Mesenchymal stem cell (in vitro differentiated cells and primary cell): ENCODE results near the gene MICAL2.
A peak's percentile ranks its signal among the peaks of the same experiment; 100 is the strongest.
"Not testable (repeated sequence)": the region's sequence is repeated elsewhere in the genome, so short reads cannot be mapped to it uniquely, and the experiment has no call there.

Source experiments
- DNase-seq: peaks from one replicate; pipeline ENCODE4 v3.0.0-alpha.2; 2013
- H2AFZ ChIP-seq: one replicate; pipeline ENCODE4 v1.6.1; 2013; ENCODE audit warnings: low read depth, mild to moderate bottlenecking, control low read depth, inconsistent platforms, low read length, moderate library complexity
- H2AK5ac ChIP-seq: 2 replicates; pipeline ENCODE4 v1.6.1; 2013; ENCODE audit warnings: low read length, moderate library complexity, mild to moderate bottlenecking, inconsistent platforms; ENCODE audit not compliant: severe bottlenecking
- H2BK120ac ChIP-seq: one replicate; pipeline ENCODE4 v1.6.1; 2013; ENCODE audit warnings: low read depth, mild to moderate bottlenecking, inconsistent platforms, low read length, moderate library complexity
- H2BK12ac ChIP-seq, 2 experiments: one replicate each; pipeline ENCODE4 v1.6.1; 2013; ENCODE audit warnings: inconsistent platforms in 2 of 2, low read length in 2 of 2, mild to moderate bottlenecking in 2 of 2, moderate library complexity in 2 of 2, control low read depth in 1 of 2
- H2BK15ac ChIP-seq: one replicate; pipeline ENCODE4 v1.6.1; 2013; ENCODE audit warnings: mild to moderate bottlenecking, low read depth, inconsistent platforms; ENCODE audit not compliant: poor library complexity, severe bottlenecking
- H2BK5ac ChIP-seq: 2 replicates; pipeline ENCODE4 v1.6.1; 2013; ENCODE audit warnings: low read depth, mild to moderate bottlenecking, low read length, control low read depth, inconsistent platforms; ENCODE audit not compliant: poor library complexity, severe bottlenecking
- H3K14ac ChIP-seq, 2 experiments: one replicate each; pipeline ENCODE4 v1.6.1; 2013; ENCODE audit warnings: inconsistent platforms in 2 of 2, low read length in 2 of 2, control low read depth in 1 of 2, mild to moderate bottlenecking in 1 of 2, moderate library complexity in 1 of 2
- H3K18ac ChIP-seq, 2 experiments: one replicate each; pipeline ENCODE4 v1.6.1; 2013; ENCODE audit warnings: inconsistent platforms in 2 of 2, low read length in 2 of 2, control low read depth in 1 of 2, low read depth in 1 of 2, mild to moderate bottlenecking in 1 of 2
- H3K23ac ChIP-seq, 2 experiments: one replicate each; pipeline ENCODE4 v1.6.1; 2013; ENCODE audit warnings: inconsistent platforms in 2 of 2, low read length in 2 of 2, mild to moderate bottlenecking in 2 of 2, moderate library complexity in 2 of 2, control low read depth in 1 of 2
- H3K27ac ChIP-seq: 2 replicates; pipeline ENCODE4 v1.5.1; 2013; ENCODE audit warnings: mild to moderate bottlenecking, moderate library complexity, low read length, control low read depth, inconsistent platforms; ENCODE audit not compliant: poor library complexity, severe bottlenecking
- H3K27me3 ChIP-seq, 2 experiments: 2 replicates each; pipeline versions ENCODE4 v1.6.1 to v1.7.0; 2013; ENCODE audit warnings: low read length in 2 of 2, mild to moderate bottlenecking in 2 of 2, moderate library complexity in 2 of 2, control low read depth in 1 of 2, inconsistent platforms in 1 of 2; ENCODE audit not compliant: control insufficient read depth in 1 of 2, insufficient read depth in 1 of 2
- H3K36me3 ChIP-seq, 2 experiments: 2 replicates each; pipeline versions ENCODE4 v1.6.1 to v1.7.0; 2013; ENCODE audit warnings: low read length in 2 of 2, control low read depth in 1 of 2, inconsistent platforms in 1 of 2, low read depth in 1 of 2, mild to moderate bottlenecking in 1 of 2; ENCODE audit not compliant: insufficient read depth in 2 of 2, control insufficient read depth in 1 of 2
- H3K4ac ChIP-seq, 2 experiments: one replicate each; pipeline ENCODE4 v1.6.1; 2013; ENCODE audit warnings: inconsistent platforms in 2 of 2, low read length in 2 of 2, mild to moderate bottlenecking in 2 of 2, moderate library complexity in 2 of 2, control low read depth in 1 of 2, low read depth in 1 of 2
- H3K4me1 ChIP-seq: 2 replicates; pipeline ENCODE4 v1.6.1; 2013; ENCODE audit warnings: low read depth, low read length, control low read depth; ENCODE audit not compliant: control insufficient read depth, insufficient read depth
- H3K4me2 ChIP-seq: 2 replicates; pipeline ENCODE4 v1.6.1; 2013; ENCODE audit warnings: low read length, mild to moderate bottlenecking, inconsistent platforms; ENCODE audit not compliant: poor library complexity, severe bottlenecking
- H3K4me3 ChIP-seq, 2 experiments: 2 replicates each; pipeline versions ENCODE4 v1.5.1 to v1.7.0; 2013; ENCODE audit warnings: low read length in 2 of 2, mild to moderate bottlenecking in 2 of 2, control low read depth in 1 of 2, low read depth in 1 of 2; ENCODE audit not compliant: insufficient read depth in 1 of 2
- H3K79me1 ChIP-seq: replicated peaks from 2 replicates; pipeline ENCODE4 v1.6.1; 2013; ENCODE audit warnings: mild to moderate bottlenecking, control low read depth, low read length, inconsistent platforms; ENCODE audit not compliant: poor library complexity, severe bottlenecking
- H3K9ac ChIP-seq: 2 replicates; pipeline ENCODE4 v1.7.0; 2013; ENCODE audit warnings: mild to moderate bottlenecking, low read length, moderate library complexity
- H3K9me3 ChIP-seq: 2 replicates; pipeline ENCODE4 v1.7.0; 2013; ENCODE audit warnings: mild to moderate bottlenecking, low read length; ENCODE audit not compliant: control insufficient read depth
- H4K8ac ChIP-seq: one replicate; pipeline ENCODE4 v1.6.1; 2013; ENCODE audit warnings: inconsistent platforms, mild to moderate bottlenecking, low read length, moderate library complexity
- H4K91ac ChIP-seq: one replicate; pipeline ENCODE4 v1.6.1; 2013; ENCODE audit warnings: mild to moderate bottlenecking, low read length, inconsistent platforms
- WGBS: methylation state at CpG from one replicate; pipeline ENCODE4 v1.1.7; 2013; ENCODE audit warnings: mixed read lengths; 5-methylcytosine and 5-hydroxymethylcytosine counted together

Gene MICAL2

DNA sequence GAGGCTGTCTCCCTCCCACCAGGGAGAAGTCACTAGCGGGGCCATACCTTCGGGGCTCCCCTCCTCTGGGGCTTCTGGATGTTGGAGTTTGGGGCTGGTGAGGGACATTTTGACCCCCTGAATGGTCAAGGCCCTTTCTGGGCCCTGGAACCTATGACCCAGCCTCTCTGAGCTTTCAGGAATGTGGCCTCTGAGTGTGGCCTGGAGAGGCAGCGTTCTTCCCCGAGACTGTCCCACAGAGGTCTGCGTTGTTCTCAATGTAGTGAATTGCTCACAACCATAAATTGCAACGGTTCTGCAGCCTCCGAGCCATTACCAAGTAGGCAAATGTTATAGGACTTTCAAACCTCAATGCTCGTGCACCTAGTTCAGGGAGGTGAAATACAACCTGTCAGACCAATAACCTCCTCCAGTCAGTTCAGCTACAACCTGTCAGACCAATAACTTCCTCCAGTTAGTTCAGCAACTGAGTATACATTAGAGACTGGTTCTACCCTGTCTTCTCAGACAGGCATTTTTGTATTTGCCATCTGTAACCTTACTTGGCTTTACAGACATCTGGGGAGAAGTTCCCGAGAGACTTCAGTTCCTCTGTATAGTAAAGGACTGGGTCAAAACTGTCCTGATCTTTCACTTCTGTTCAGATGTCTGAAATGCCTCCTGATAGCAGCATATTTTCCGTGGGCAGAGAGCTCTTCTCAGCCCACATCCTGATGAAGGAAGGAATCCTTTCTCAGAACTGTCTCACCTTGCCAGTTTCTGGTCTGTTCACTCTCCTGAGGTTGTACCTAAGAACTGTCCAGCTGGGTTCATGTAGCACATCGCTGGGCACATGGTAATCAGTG is 34.2 kb downstream of the MICAL2 start:
- Histone ChIP-seq H2BK5ac (no peak overlapping the region), H2BK120ac (peak overlapping the region; percentile 13), H3K9me3 (no peaks in the 10 kb centered on the region), H3K23ac (peak overlapping the region in 1 of 2 experiments; percentile 32), H3K79me1 (peaks cover 46% of the 10 kb centered on the region), H4K8ac (no peak overlapping the region), H2BK12ac (peak overlapping the region; percentile 49 to 92), H3K4me1 (peaks cover 6% of the 10 kb centered on the region), H3K36me3 (peaks cover 4 to 12% of the 10 kb centered on the region in 2 experiments), H2BK15ac (no peak overlapping the region), H3K18ac (peak overlapping the region; percentile 2 to 28), H3K27ac (no peak overlapping the region), H2AK5ac (no peak overlapping the region), H3K4me3 (no peak overlapping the region), H4K91ac (no peak overlapping the region), H3K9ac (peak overlapping the region; percentile 9), H3K14ac (no peak overlapping the region), H2AFZ (no peak overlapping the region), H3K4ac (peak overlapping the region in 1 of 2 experiments; percentile 43), H3K4me2 (no peak overlapping the region), H3K27me3 (no peaks in the 10 kb centered on the region)
- 86% methylated on average over 11 of the region's 11 CpGs for WGBS
- no peak for DNase-seq

DNA sequence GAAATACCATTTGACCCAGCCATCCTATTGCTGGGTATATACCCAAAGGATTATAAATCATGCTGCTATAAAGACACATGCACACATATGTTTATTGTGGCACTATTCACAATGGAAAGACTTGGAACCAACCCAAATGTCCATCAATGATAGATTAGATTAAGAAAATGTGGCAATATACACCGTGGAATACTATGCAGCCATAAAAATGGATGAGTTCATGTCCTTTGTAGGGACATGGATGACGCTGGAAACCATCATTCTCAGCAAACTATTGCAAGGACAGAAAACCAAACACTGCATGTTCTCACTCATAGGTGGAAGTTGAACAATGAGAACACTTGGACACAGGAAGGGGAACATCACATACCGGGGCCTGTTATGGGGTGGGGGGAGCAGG is 36.3 kb downstream of the MICAL2 start:
- H3K79me1 ChIP-seq, result peaks cover 43% of the 10 kb centered on the region
- not testable (repeated sequence) for H4K8ac ChIP-seq, H3K18ac ChIP-seq, H3K27me3 ChIP-seq, H2BK5ac ChIP-seq, DNase-seq, H2BK120ac ChIP-seq, H2BK12ac ChIP-seq, H3K4me2 ChIP-seq, H2AK5ac ChIP-seq, H3K23ac ChIP-seq, H4K91ac ChIP-seq, H2BK15ac ChIP-seq, H3K27ac ChIP-seq, H3K4me3 ChIP-seq, H3K14ac ChIP-seq, H3K36me3 ChIP-seq, H3K9me3 ChIP-seq, H2AFZ ChIP-seq, H3K4ac ChIP-seq, H3K9ac ChIP-seq
- H3K4me1 ChIP-seq, result peaks cover 11% of the 10 kb centered on the region
- 100% methylated on average over 1 of the region's 3 CpGs for WGBS

DNA sequence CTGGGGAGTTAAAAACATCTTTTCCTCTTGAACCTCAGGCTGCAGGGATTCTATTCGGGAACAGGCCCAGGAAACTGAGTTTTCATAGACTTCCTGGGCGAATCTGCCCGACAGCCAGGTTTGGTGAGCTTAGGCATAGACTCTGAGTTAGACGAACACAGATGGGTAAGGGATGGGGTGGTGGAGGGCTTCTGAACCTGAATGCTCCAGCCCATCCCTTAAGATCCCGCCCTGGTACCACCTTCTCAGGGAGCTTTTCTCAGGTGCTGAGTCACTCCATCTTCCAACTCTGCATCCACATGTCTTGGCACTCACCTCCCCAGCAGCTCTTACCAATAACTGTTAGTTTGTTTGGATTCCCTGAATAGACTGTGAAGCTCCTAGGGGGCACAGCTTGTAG is 37.4 kb downstream of the MICAL2 start:
- Histone ChIP-seq H2AFZ (no peak overlapping the region), H3K79me1 (peaks cover 40% of the 10 kb centered on the region), H2BK5ac (no peak overlapping the region), H3K4ac (no peak overlapping the region), H2BK120ac (no peak overlapping the region), H3K9ac (no peak overlapping the region), H4K91ac (no peak overlapping the region), H2AK5ac (no peak overlapping the region), H3K14ac (no peak overlapping the region), H3K4me1 (peaks cover 11% of the 10 kb centered on the region), H2BK15ac (no peak overlapping the region), H3K9me3 (no peaks in the 10 kb centered on the region), H3K27me3 (no peaks in the 10 kb centered on the region), H3K18ac (no peak overlapping the region), H3K4me3 (no peak overlapping the region), H4K8ac (no peak overlapping the region), H3K36me3 (peaks cover 0 to 9% of the 10 kb centered on the region in 2 experiments), H3K27ac (no peak overlapping the region), H2BK12ac (peak overlapping the region in 1 of 2 experiments; percentile 92), H3K4me2 (no peak overlapping the region), H3K23ac (peak overlapping the region in 1 of 2 experiments; percentile 47)
- WGBS, result 78% methylated on average over 3 of the region's 5 CpGs
- DNase-seq, result no peak

DNA sequence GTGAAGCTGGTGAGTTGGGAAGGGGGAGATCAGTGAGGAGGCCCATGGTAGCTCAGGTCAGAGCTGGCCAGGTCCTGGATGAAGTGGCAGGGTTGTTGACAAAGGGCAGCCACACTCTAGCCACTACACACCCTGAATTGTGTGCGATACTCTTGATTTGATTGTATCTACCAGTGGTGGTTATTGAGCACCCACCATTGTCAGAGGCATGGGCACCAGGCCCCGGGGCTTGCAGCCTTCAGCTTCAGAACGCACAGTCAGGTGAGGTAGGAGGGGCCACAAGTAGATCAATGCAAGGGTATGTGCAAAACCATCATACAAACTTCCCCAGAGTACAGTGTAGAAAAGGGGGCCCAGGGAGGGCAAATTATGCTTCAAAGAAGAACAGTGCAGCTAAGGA is 38.1 kb downstream of the MICAL2 start:
- Histone ChIP-seq H2BK12ac (peak overlapping the region in 1 of 2 experiments; percentile 92), H3K23ac (no peak overlapping the region), H3K27me3 (no peaks in the 10 kb centered on the region), H3K14ac (no peak overlapping the region), H3K4me3 (no peak overlapping the region), H3K4me1 (peaks cover 9% of the 10 kb centered on the region), H3K36me3 (peaks cover under 1 to 9% of the 10 kb centered on the region in 2 experiments), H2BK15ac (no peak overlapping the region), H3K27ac (no peak overlapping the region), H3K18ac (peak overlapping the region in 1 of 2 experiments; percentile 11), H2BK120ac (no peak overlapping the region), H2BK5ac (no peak overlapping the region), H3K4me2 (no peak overlapping the region), H3K79me1 (peaks cover 36% of the 10 kb centered on the region), H3K9ac (no peak overlapping the region), H2AK5ac (no peak overlapping the region), H4K8ac (no peak overlapping the region), H3K9me3 (no peaks in the 10 kb centered on the region), H4K91ac (no peak overlapping the region), H3K4ac (peak overlapping the region in 1 of 2 experiments; percentile 11), H2AFZ (no peak overlapping the region)
- no peak for DNase-seq
- 91% methylated on average over 3 of the region's 3 CpGs for WGBS
